GM04504 (cell line): ENCODE results near the gene BBS4.

ENCODE experiments used
- DNase-seq: peaks from one replicate; pipeline ENCODE4 v3.0.0-alpha.2; 2012; ENCODE audit warnings: low read depth

BBS4 gene

GRCh38 chr15:72760590-72761260 lies 74.7 kb downstream of the BBS4 start:
- no peak for DNase-seq

GRCh38 chr15:72764656-72765055 lies 78.6 kb downstream of the BBS4 start:
- no peak for DNase-seq

- no peak for DNase-seq
Measured at GRCh38 chr15:72766025-72766424, 80.0 kb downstream of the BBS4 start.

- no peak for DNase-seq
Measured at GRCh38 chr15:72766780-72767179, 80.8 kb downstream of the BBS4 start.

DNA sequence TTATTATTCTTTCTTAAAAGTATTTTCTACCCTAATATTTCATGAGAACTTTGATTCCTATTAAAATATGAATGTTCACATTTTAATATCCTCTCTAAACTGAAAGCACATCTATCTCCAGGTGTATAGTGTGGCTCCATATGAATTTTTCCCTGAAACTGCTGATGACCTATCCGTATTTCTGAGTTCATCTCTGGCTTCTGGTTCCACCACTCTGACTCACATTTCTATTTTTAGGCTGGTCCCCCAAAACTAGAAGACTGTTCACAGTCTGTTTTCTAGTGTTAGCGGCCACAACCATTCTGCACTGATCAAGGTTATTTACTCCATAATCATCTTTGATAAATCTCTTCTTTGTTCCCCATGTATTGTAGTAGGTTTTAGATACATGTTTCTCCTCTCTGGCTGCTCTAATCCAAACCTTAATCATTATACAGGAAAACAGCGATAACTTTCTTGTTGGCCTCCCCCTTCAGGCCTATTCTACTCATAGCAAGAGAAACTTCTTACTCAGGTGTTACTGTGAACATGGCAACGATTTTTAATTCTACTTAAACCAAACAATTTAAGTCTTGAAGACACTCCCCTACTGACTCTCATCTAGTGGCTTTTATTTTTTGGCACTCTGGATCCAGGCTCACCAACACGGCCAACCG lies 84.8 kb downstream of the BBS4 start:
- no peak for DNase-seq

GRCh38 chr15:72771329-72771725 lies 85.3 kb downstream of the BBS4 start:
- DNase-seq = no peak

GRCh38 chr15:72774696-72775383 lies 88.8 kb downstream of the BBS4 start:
- no peak for DNase-seq

DNA sequence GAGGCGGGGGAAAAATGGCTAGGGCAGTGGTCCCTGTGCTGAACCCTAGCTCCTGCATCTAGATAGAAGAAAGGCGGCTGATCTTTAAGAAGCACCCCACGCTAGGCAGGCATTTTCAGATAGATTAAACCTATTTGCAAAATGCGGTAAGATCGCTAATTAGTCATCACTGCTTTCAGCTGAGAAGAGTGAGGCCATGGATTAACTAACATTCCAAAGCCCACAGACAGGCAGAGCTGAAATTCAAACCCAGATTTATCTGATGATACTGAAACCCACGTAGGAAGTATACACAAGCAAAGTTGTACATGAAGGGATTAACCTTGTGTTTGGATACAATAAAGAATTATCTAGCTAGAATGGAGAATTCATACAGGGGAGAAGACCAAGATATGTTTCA lies 92.8 kb downstream of the BBS4 start:
- no peak for DNase-seq

- DNase-seq = no peak
Measured at GRCh38 chr15:72781631-72782030, 95.6 kb downstream of the BBS4 start.

DNA sequence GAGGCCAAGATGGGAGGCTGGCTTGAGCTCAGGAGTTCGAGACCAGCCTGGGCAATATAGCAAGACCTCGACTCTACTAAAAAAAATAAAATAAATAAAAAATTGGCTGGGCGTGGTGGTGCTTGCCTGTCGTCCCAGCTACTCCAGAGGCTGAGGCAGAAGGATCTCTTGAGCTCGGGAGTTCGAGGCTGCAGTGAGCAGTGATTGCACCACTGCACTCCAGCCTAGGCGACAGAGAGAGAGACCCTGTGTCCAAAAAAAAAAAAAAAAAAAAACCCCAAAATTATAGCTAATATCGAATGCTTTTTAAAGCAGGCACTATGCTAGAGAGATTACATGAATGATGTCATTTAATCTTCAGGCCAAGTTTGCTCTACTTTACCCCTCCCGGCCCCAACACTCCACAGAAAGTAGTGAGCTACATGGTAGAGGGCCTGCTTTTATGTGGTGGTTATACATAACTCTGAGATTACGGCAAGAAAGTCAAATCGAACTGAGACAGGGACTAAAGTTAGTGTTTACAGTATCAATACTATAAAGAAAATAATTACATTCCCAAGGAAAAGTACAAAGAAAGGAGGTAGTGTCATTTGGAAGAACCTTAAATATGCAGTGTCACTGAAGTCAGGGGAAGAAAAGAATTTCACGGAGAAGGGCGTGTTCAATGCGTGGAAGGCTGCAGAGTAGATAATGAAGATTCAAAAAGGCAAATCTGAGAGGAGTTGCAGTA lies 96.4 kb downstream of the BBS4 start:
- no peak for DNase-seq

- DNase-seq = peak; percentile 14
Measured at GRCh38 chr15:72783004-72783639, 97.1 kb downstream of the BBS4 start.

GRCh38 chr15:72783640-72784455 lies 97.8 kb downstream of the BBS4 start, which contains the start of gene ADPGK:
ADPGK (minus strand) TSS chr15:72783758; CDS start chr15:72783691, 67 bp downstream.
- DNase-seq = peak; percentile 85

GRCh38 chr15:72784456-72784876 lies 98.5 kb downstream of the BBS4 start:
- no peak for DNase-seq

- no peak for DNase-seq
Measured at GRCh38 chr15:72785432-72785831, 99.4 kb downstream of the BBS4 start.

DNA sequence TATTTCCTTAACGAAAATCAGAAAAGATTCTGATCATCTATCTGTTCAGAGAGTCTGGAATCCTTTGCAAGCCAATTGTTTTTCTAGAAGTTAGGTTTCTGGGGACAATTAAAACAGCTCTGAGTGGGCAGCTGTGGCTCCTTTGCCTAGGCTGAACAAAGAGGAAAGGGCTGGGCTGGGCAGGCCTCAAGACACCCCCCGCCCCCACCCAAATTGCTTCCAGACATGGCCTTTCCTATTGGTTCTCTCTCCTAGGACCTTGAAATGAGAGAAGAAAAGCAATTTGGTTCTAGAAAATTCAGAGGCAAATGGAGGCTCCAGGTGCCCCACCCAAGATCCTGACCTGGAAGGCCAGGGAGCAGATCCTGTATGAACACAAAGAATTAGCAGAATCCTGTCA lies 99.8 kb downstream of the BBS4 start:
- DNase-seq = no peak

DNA sequence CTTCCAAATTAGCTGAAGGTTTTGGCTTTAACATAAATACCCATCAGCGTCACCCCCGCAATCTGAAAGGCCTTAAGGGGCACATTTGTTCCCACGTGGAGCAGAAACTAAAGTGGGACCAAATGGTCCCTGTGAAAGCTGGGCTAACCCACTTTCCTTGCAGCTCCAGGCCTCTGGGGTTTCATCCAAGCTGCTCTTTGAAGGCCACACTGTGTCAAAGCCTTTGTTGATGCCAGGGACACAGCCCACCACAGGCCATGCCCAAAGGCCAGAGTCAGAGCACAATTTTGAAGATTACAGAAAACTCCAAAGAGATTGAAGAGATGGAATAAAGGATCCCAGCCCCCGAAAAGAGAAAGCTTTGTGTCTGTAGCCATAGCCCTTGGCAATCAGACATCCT lies 100.2 kb downstream of the BBS4 start:
- DNase-seq = no peak

GRCh38 chr15:72786676-72787345 lies 100.8 kb downstream of the BBS4 start:
- no peak for DNase-seq

- no peak for DNase-seq
Measured at GRCh38 chr15:72787526-72787925, 101.5 kb downstream of the BBS4 start.
